ENCODE results near the gene BCL2L14.

Gene BCL2L14

GRCh38 chr12:12064596-12064995 lies 6.1 kb upstream of the BCL2L14 start:
- no peak for TF ChIP-seq CTCF (IDR thresholded peaks at IDR 0.05)

GRCh38 chr12:12068751-12069150 lies 2.0 kb upstream of the BCL2L14 start:
- no peak for TF ChIP-seq CTCF (IDR thresholded peaks at IDR 0.05)

- no peak for TF ChIP-seq CTCF (IDR thresholded peaks at IDR 0.05)
These were observed 754 bp upstream of the BCL2L14 start for GRCh38 chr12:12069821-12070548.

GRCh38 chr12:12072064-12072760 lies 1.5 kb downstream of the BCL2L14 start:
- TF ChIP-seq CTCF (IDR thresholded peaks at IDR 0.05) = no peak

- no peak for TF ChIP-seq CTCF (IDR thresholded peaks at IDR 0.05)
These were observed 8.6 kb downstream of the BCL2L14 start for GRCh38 chr12:12079291-12079690.

- TF ChIP-seq CTCF (IDR thresholded peaks at IDR 0.05) = peak; percentile 62; the same call in 1 of the 2 replicates
These were observed 11.2 kb downstream of the BCL2L14 start for GRCh38 chr12:12081836-12082497.

GRCh38 chr12:12083688-12084087 lies 12.9 kb downstream of the BCL2L14 start:
- TF ChIP-seq CTCF (IDR thresholded peaks at IDR 0.05) = no peak

Data from LNCAP (cell line).